Cardiac fibroblast (primary cell): ENCODE results near the gene HOXC4.
A peak's percentile ranks its signal among the peaks of the same experiment; 100 is the strongest.

Experiments used
- DNase-seq, 2 donors: peaks; one replicate each; pipeline versions ENCODE4 v3.0.0 to v3.0.0-alpha.2; 2010; ENCODE audit warnings: low read depth in 2 of 2
- H3K4me3 ChIP-seq, 2 donors: replicated peaks in 1 of 2; 1 replicate in 1 of 2; 2 replicates in 1 of 2; pipeline ENCODE4 v1.5.1; 2011; ENCODE audit warnings: low read depth in 2 of 2, low read length in 2 of 2, mild to moderate bottlenecking in 2 of 2, moderate library complexity in 1 of 2
- TF ChIP-seq, protein P1 (sequence below): IDR thresholded peaks from one replicate; pipeline ENCODE4 v1.5.1; 2011; ENCODE audit warnings: low read depth, mild to moderate bottlenecking, low read length, inconsistent platforms

The HOXC4 gene

DNA sequence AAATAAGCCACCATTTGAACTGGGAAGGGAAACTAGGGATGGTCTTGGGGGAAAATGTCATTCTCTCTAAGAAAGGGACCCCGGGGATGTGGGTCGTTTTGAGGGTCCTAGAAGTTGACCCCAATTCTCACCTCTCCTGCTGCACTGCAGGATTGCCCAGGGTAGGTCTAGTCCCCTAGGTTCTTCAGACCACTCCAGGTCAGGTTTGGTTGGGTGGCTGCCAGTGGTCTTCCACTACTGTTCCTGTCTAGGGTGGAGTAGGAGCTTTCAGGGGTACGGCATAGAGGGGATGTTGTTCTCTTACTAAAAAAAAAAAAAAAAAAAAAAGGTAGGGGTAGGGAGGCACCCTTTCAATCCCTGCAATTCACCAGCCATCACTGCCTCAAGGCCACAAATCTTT lies 37.6 kb upstream of the HOXC4 start:
- DNase-seq = no peak
- no peak overlapping the region for H3K4me3 ChIP-seq
- TF ChIP-seq, protein P1, sequence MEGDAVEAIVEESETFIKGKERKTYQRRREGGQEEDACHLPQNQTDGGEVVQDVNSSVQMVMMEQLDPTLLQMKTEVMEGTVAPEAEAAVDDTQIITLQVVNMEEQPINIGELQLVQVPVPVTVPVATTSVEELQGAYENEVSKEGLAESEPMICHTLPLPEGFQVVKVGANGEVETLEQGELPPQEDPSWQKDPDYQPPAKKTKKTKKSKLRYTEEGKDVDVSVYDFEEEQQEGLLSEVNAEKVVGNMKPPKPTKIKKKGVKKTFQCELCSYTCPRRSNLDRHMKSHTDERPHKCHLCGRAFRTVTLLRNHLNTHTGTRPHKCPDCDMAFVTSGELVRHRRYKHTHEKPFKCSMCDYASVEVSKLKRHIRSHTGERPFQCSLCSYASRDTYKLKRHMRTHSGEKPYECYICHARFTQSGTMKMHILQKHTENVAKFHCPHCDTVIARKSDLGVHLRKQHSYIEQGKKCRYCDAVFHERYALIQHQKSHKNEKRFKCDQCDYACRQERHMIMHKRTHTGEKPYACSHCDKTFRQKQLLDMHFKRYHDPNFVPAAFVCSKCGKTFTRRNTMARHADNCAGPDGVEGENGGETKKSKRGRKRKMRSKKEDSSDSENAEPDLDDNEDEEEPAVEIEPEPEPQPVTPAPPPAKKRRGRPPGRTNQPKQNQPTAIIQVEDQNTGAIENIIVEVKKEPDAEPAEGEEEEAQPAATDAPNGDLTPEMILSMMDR = no peak

DNA sequence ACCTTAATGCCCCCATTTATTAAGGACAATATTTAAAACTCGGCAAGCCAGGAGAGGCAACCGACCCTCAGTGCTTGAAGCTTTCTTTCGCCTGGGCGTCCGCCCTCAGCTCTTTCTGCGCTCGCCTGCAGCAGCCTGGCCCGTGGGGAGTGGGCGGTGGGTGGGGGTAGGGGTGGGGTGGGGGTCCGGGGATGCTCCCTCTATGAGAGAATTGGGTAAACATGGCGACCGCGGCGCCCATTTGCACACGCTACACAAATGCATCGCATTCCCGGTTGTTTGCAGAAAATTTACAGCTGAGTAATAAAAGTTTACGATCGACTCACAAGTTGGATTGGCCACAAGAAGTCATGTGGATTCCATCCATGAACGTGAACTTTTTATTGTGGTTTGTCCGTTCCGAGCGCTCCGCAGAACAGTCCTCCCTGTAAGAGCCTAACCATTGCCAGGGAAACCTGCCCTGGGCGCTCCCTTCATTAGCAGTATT lies 37.1 kb upstream of the HOXC4 start:
- TF ChIP-seq, protein P1 = no peak
- no peak for DNase-seq
- H3K4me3 ChIP-seq = no peak overlapping the region

DNA sequence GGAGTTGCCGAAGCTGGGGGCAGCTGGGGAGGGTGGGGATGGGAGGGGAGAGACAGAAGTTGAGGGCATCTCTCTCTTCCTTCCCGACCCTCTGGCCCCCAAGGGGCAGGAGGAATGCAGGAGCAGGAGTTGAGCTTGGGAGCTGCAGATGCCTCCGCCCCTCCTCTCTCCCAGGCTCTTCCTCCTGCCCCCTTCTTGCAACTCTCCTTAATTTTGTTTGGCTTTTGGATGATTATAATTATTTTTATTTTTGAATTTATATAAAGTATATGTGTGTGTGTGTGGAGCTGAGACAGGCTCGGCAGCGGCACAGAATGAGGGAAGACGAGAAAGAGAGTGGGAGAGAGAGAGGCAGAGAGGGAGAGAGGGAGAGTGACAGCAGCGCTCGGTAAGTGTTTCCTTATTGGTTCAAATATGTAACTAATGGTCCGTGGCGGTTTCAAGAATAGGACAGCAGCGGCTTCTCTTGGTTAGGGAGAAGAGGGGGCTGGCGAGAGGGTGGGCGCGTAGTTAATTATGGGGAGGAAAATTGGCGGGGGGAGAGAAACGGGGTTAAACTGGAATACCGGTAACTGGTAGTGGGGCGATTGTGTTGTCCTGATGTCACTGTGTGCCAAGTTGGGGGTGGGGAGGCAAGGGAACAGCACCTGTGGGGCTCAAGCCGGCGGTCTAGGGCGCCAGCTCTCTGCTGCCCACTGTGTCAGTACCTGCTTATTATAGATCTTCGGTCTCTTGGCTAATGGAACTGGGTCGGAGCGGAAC lies 36.4 kb upstream of the HOXC4 start:
- TF ChIP-seq, protein P1 = no peak
- DNase-seq = no peak
- H3K4me3 ChIP-seq = peak overlapping the region in 1 of 2 donors; percentile 27

DNA sequence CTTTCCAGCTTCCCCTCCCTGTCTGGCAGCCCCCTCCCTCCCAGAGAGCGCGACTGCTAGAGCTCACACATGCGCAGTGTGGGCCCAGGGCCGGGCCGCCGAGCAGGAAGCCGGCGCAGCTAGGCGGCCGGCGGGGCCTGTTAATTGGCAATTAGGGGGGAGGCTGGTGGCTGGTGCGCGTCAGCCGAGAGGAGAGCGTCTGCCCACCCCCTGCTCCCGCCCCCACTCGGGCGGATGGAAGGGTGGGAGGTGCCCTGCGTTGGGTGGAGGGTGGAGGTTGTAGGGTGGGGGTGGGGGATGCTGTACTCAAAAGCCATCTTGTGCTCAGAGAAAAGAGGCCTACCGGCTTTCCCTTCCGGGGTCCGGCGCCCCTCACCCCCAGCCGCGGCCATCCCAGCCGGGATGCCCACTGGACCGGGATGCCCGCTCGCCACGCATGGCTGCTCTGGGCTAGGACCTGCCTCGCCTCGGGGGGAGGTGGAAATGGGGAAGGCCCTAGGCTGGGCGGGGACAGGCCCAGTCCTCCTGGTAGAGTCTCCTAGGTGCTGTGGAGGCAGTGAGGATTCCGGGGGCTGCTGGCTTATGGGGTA lies 35.7 kb upstream of the HOXC4 start:
- TF ChIP-seq, protein P1 = no peak
- DNase-seq = peak; percentile 17 to 31
- peak overlapping the region; percentile 19 to 27 for H3K4me3 ChIP-seq

DNA sequence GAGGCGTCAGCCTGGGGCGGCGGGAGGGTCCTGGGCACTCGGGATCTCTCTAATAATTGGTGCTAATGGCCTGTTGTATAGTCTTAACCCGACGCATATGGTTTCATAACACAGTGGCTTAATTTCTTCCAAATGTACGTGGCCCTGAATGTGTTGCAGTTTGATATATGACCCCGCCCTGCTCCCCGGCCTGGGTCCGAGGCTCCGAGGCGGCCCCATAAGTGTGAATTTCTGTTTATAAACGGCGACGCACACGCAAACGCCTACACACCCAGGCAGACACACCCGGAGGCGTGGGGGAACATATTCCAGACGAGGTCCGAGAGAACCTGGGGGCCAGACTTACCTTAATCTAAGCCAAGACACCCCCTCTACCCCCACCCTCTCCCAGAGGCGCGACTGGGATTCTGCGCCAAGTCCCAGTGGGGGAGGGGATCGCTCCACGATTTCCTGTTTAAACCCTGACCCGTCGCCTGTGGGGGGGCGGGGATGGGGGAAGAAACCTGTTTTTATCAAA lies 35.1 kb upstream of the HOXC4 start:
- no peak for DNase-seq
- H3K4me3 ChIP-seq = no peak overlapping the region
- TF ChIP-seq, protein P1 = no peak

DNA sequence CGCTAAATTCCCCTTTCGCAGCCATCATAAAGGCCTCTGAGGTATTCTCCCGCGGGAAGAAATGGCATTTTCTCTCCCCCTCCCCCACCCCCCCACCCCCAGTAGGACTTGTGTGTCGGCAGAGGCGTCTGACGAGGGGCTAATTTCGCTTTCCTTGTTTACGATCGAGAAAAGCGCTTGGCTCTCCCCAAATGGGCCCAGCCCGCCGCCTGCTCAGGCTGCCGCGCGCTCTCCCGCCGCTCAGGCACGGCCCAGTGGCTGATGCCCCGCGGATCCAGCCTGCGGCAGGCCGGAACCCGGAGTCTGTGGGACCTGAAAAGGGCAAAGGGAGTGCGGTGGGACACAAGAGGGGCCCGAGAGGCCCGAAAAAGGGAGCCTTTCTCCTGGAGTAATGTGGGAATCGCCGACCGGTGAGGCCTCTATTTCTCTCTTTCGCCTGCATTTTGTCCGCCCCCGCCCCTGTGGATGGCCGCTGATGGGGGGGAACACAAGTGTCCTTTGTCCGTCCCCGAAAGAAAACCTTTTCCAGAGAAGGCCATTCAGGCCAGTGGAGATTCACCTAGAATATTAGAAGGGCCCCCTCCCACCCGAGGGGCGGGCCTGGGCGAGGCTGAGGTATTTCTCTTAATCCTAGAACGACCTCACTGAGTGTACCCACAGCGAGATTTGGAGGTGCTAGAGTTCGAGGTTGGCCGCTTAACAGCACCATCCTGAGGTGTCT lies 34.4 kb upstream of the HOXC4 start:
- H3K4me3 ChIP-seq = no peak overlapping the region
- DNase-seq = no peak
- TF ChIP-seq, protein P1 = no peak
